HK-2 (cell line): ENCODE data around the gene CTR9.
A peak's percentile ranks its signal among the peaks of the same experiment; 100 is the strongest.

Source experiments
- DNase-seq: peaks from one replicate; pipeline ENCODE4 v3.0.0-alpha.2; 2018; ENCODE audit not compliant: unreplicated experiment

CTR9 gene

GRCh38 chr11:10780040-10780439 is 29.0 kb downstream of the CTR9 start:
- no peak for DNase-seq

GRCh38 chr11:10784232-10785145 is 33.4 kb downstream of the CTR9 start:
- DNase-seq, result no peak

GRCh38 chr11:10785146-10785474 is 34.1 kb downstream of the CTR9 start:
- DNase-seq, result no peak

GRCh38 chr11:10786451-10786850 is 35.4 kb downstream of the CTR9 start:
- no peak for DNase-seq

- peak; percentile 81 for DNase-seq
Observed at GRCh38 chr11:10792385-10793068, 41.5 kb downstream of the CTR9 start.

GRCh38 chr11:10793470-10794255 is 42.6 kb downstream of the CTR9 start:
- no peak for DNase-seq

GRCh38 chr11:10796191-10796590 is 45.1 kb downstream of the CTR9 start:
- DNase-seq, result no peak

- no peak for DNase-seq
Observed at GRCh38 chr11:10797001-10797400, 46.0 kb downstream of the CTR9 start.

- no peak for DNase-seq
Observed at GRCh38 chr11:10797531-10797930, 46.5 kb downstream of the CTR9 start.

- no peak for DNase-seq
Observed at GRCh38 chr11:10798330-10798928, 47.4 kb downstream of the CTR9 start.

- DNase-seq, result no peak
Observed at GRCh38 chr11:10800292-10800691, 49.2 kb downstream of the CTR9 start.

- no peak for DNase-seq
Observed at GRCh38 chr11:10803676-10804075, 52.6 kb downstream of the CTR9 start.

GRCh38 chr11:10805741-10806140 is 54.7 kb downstream of the CTR9 start:
- no peak for DNase-seq

GRCh38 chr11:10806206-10806605 is 55.2 kb downstream of the CTR9 start:
- no peak for DNase-seq

- peak; percentile 58 for DNase-seq
Observed at GRCh38 chr11:10807493-10808234, 56.6 kb downstream of the CTR9 start.

- peak; percentile 20 for DNase-seq
Observed at GRCh38 chr11:10808235-10808552, 57.1 kb downstream of the CTR9 start.

GRCh38 chr11:10808553-10809372 is 57.7 kb downstream of the CTR9 start, which contains the start of gene EIF4G2:
EIF4G2 (minus strand) TSS chr11:10808926.
- DNase-seq, result peak; percentile 95

GRCh38 chr11:10809373-10810160 is 58.5 kb downstream of the CTR9 start:
- DNase-seq, result no peak

- DNase-seq, result no peak
Observed at GRCh38 chr11:10813945-10814344, 62.9 kb downstream of the CTR9 start.

- no peak for DNase-seq
Observed at GRCh38 chr11:10818594-10818993, 67.5 kb downstream of the CTR9 start.
